GM23338 (cell line): Measurements from ENCODE around the gene MEGF9. TPM values are rescaled to one million over a fixed set of nuclear protein-coding genes. Genes with fewer than 3 reads are reported as not detected.

ENCODE experiments used
- ATAC-seq: fragments of 200-7000 bp; cut with Tn5 transposase; 3 replicates; pipeline ENCODE4 v1.9.1; 2020
- DNase-seq: peaks from one replicate; pipeline ENCODE4 v3.0.0-alpha.2; 2015; ENCODE audit warnings: low spot score
- H2AFZ ChIP-seq: fragments of 200-600 bp; sonication (generic); 2 replicates; pipeline ENCODE4 v1.8.0; 2016; ENCODE audit warnings: antibody characterized with exemption, mild to moderate bottlenecking, moderate library complexity
- H3F3A ChIP-seq: fragments of 200-600 bp; sonication (generic); replicated peaks from 2 replicates; pipeline ENCODE4 v1.8.0; 2017; ENCODE audit warnings: antibody characterized with exemption, mixed run types, low read depth
- H3K27ac ChIP-seq: fragments of 200-600 bp; sonication (generic); 2 replicates; pipeline ENCODE4 v1.6.1; 2016; ENCODE audit warnings: low read depth
- H3K27me3 ChIP-seq: fragments of 200-600 bp; sonication (generic); 2 replicates; pipeline ENCODE4 v1.8.0; 2016; ENCODE audit warnings: mild to moderate bottlenecking, mixed run types, moderate library complexity; ENCODE audit not compliant: insufficient read depth
- H3K36me3 ChIP-seq: fragments of 200-600 bp; sonication (generic); 2 replicates; pipeline ENCODE4 v1.8.0; 2016; ENCODE audit warnings: mild to moderate bottlenecking; ENCODE audit not compliant: insufficient read depth
- H3K4me1 ChIP-seq: fragments of 200-600 bp; sonication (generic); 2 replicates; pipeline ENCODE4 v1.8.0; 2016; ENCODE audit warnings: mild to moderate bottlenecking, moderate library complexity; ENCODE audit not compliant: insufficient read depth
- H3K4me2 ChIP-seq: fragments of 200-600 bp; sonication (generic); 2 replicates; pipeline ENCODE4 v1.7.1; 2017; ENCODE audit warnings: mixed run types
- H3K4me3 ChIP-seq: fragments of 200-600 bp; sonication (generic); 2 replicates; pipeline ENCODE4 v1.6.1; 2016; ENCODE audit warnings: mixed run types
- H3K79me2 ChIP-seq: fragments of 200-600 bp; sonication (generic); replicated peaks from 2 replicates; pipeline ENCODE4 v1.8.0; 2017; ENCODE audit warnings: mild to moderate bottlenecking; ENCODE audit not compliant: insufficient read depth
- H3K9me2 ChIP-seq: fragments of 200-600 bp; sonication (generic); 2 replicates; pipeline ENCODE4 v1.8.0; 2017; ENCODE audit not compliant: insufficient read depth
- H4K20me1 ChIP-seq: fragments of 200-600 bp; sonication (generic); replicated peaks from 2 replicates; pipeline ENCODE4 v1.8.0; 2017; ENCODE audit warnings: mild to moderate bottlenecking; ENCODE audit not compliant: insufficient read depth
- H3K27ac Mint-ChIP-seq: 2 replicates; pipeline ENCODE4 v1.8.0; 2020; ENCODE audit warnings: inconsistent platforms, mild to moderate bottlenecking, moderate library complexity, mixed read lengths
- H3K27me3 Mint-ChIP-seq: 3 replicates; pipeline ENCODE4 v1.8.0; 2022; ENCODE audit warnings: low read depth, mild to moderate bottlenecking, moderate library complexity, mixed read lengths, inconsistent platforms; ENCODE audit not compliant: insufficient read depth, poor library complexity
- H3K36me3 Mint-ChIP-seq: 3 replicates; pipeline ENCODE4 v1.8.0; 2021; ENCODE audit warnings: low read depth, mild to moderate bottlenecking, inconsistent platforms, moderate library complexity, mixed read lengths
- H3K4me1 Mint-ChIP-seq: 3 replicates; pipeline ENCODE4 v1.8.0; 2020; ENCODE audit warnings: mild to moderate bottlenecking, inconsistent platforms, mixed read lengths
- H3K4me3 Mint-ChIP-seq: 3 replicates; pipeline ENCODE4 v1.8.0; 2021; ENCODE audit warnings: moderate library complexity, mild to moderate bottlenecking, inconsistent platforms, mixed read lengths
- H3K9me3 Mint-ChIP-seq: 3 replicates; pipeline ENCODE4 v1.8.0; 2020; ENCODE audit warnings: moderate library complexity, mild to moderate bottlenecking, inconsistent platforms, mixed read lengths
- CREB1 ChIP-seq: fragments of 250-450 bp; sonication (Bioruptor Pico); IDR thresholded peaks from 2 replicates; pipeline ENCODE4 v1.5.0; 2020; ENCODE audit warnings: low read depth, mild to moderate bottlenecking, moderate library complexity
- CTCF ChIP-seq, 2 experiments: fragments of 200-600 bp in 1 of 2; sonication (generic) in 1 of 2; conservative IDR thresholded peaks; 2 replicates each; pipeline versions ENCODE4 v1.5.1 to v1.6.1; 2016 to 2017; ENCODE audit warnings: antibody characterized with exemption in 2 of 2, low read depth in 2 of 2, mild to moderate bottlenecking in 2 of 2, moderate library complexity in 1 of 2
- EZH2 ChIP-seq: fragments of 200-600 bp; sonication (generic); IDR thresholded peaks from one replicate; pipeline ENCODE4 v1.8.0; 2017; ENCODE audit warnings: antibody characterized with exemption, mild to moderate bottlenecking, low read depth; ENCODE audit not compliant: unreplicated experiment
- EZH2phosphoT487 ChIP-seq: fragments of 200-600 bp; sonication (generic); IDR thresholded peaks from one replicate; pipeline ENCODE4 v1.8.1; 2018; ENCODE audit warnings: antibody characterized with exemption; ENCODE audit not compliant: unreplicated experiment
- JUNB ChIP-seq: IDR thresholded peaks from one replicate; pipeline ENCODE4 v1.6.1; 2016; ENCODE audit warnings: antibody characterized with exemption; ENCODE audit not compliant: unreplicated experiment
- NANOG ChIP-seq: IDR thresholded peaks from 2 replicates; pipeline ENCODE4 v1.6.1; 2016; ENCODE audit warnings: antibody characterized with exemption, borderline replicate concordance
- STAT1 ChIP-seq: IDR thresholded peaks from one replicate; pipeline ENCODE4 v1.6.1; 2016; ENCODE audit warnings: antibody characterized with exemption; ENCODE audit not compliant: unreplicated experiment
- ZNF114 ChIP-seq: fragments of 250-450 bp; sonication (Bioruptor Pico); IDR thresholded peaks from 2 replicates; pipeline ENCODE4 v1.5.0; 2020; ENCODE audit warnings: mild to moderate bottlenecking, moderate library complexity
- polyA plus RNA-seq: library from polyadenylated mRNA; unstranded; fragments of >200 nt; fragmentation: Nextera tagmentation; extraction: Ambion mirVana; gene quantifications from 2 replicates; pipeline ENCODE4 v1.2.1, GENCODE V29; 2016
- total RNA-seq: library from RNA; depleted of rRNA; stranded (reverse); fragments of >200 nt; shearing (Covaris generic); gene quantifications from 2 replicates; pipeline ENCODE4 v1.2.3, GENCODE V29; 2014
- TF ChIP-seq, protein P1 (sequence below): fragments of 250-450 bp; sonication (Bioruptor Pico); IDR thresholded peaks from 2 replicates; pipeline ENCODE4 v1.5.0; 2020; ENCODE audit warnings: mild to moderate bottlenecking, moderate library complexity

The MEGF9 gene
- total and polyA plus RNA-seq, 2 experiments from 2014 or later = 0.87 to 1.6 TPM

DNA sequence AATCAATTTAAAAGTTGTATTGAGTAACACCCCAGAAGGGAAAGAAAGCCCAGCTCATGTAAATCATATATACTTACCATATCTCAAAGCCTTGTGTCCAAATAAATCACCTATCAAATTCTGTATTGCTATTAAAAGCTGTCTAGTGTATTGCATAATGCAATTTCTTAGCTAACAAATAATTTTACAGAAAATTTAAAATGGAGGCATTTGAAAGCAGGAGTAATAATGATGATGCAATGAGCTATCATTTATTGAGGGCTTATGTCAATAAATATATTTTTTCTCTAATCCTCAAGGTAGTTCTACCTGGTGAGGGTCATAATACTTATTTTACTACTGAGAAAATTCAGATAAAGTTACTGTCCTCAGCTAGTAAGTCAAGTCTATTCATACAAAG lies 91.5 kb downstream of the MEGF9 start (continued):
- TF ChIP-seq, protein P1, sequence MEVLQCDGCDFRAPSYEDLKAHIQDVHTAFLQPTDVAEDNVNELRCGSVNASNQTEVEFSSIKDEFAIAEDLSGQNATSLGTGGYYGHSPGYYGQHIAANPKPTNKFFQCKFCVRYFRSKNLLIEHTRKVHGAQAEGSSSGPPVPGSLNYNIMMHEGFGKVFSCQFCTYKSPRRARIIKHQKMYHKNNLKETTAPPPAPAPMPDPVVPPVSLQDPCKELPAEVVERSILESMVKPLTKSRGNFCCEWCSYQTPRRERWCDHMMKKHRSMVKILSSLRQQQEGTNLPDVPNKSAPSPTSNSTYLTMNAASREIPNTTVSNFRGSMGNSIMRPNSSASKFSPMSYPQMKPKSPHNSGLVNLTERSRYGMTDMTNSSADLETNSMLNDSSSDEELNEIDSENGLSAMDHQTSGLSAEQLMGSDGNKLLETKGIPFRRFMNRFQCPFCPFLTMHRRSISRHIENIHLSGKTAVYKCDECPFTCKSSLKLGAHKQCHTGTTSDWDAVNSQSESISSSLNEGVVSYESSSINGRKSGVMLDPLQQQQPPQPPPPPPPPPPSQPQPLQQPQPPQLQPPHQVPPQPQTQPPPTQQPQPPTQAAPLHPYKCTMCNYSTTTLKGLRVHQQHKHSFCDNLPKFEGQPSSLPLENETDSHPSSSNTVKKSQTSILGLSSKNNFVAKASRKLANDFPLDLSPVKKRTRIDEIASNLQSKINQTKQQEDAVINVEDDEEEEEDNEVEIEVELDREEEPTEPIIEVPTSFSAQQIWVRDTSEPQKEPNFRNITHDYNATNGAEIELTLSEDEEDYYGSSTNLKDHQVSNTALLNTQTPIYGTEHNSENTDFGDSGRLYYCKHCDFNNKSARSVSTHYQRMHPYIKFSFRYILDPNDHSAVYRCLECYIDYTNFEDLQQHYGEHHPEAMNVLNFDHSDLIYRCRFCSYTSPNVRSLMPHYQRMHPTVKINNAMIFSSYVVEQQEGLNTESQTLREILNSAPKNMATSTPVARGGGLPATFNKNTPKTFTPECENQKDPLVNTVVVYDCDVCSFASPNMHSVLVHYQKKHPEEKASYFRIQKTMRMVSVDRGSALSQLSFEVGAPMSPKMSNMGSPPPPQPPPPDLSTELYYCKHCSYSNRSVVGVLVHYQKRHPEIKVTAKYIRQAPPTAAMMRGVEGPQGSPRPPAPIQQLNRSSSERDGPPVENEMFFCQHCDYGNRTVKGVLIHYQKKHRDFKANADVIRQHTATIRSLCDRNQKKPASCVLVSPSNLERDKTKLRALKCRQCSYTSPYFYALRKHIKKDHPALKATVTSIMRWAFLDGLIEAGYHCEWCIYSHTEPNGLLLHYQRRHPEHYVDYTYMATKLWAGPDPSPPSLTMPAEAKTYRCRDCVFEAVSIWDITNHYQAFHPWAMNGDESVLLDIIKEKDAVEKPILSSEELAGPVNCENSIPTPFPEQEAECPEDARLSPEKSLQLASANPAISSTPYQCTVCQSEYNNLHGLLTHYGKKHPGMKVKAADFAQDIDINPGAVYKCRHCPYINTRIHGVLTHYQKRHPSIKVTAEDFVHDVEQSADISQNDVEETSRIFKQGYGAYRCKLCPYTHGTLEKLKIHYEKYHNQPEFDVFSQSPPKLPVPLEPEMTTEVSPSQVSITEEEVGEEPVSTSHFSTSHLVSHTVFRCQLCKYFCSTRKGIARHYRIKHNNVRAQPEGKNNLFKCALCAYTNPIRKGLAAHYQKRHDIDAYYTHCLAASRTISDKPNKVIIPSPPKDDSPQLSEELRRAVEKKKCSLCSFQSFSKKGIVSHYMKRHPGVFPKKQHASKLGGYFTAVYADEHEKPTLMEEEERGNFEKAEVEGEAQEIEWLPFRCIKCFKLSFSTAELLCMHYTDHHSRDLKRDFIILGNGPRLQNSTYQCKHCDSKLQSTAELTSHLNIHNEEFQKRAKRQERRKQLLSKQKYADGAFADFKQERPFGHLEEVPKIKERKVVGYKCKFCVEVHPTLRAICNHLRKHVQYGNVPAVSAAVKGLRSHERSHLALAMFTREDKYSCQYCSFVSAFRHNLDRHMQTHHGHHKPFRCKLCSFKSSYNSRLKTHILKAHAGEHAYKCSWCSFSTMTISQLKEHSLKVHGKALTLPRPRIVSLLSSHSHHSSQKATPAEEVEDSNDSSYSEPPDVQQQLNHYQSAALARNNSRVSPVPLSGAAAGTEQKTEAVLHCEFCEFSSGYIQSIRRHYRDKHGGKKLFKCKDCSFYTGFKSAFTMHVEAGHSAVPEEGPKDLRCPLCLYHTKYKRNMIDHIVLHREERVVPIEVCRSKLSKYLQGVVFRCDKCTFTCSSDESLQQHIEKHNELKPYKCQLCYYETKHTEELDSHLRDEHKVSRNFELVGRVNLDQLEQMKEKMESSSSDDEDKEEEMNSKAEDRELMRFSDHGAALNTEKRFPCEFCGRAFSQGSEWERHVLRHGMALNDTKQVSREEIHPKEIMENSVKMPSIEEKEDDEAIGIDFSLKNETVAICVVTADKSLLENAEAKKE (CRISPR knock-in tag) = no peak

- Histone ChIP-seq H3K4me2 (no peak overlapping the region), H3K27me3 (no peaks in the 10 kb centered on the region), H3K9me2 (no peaks in the 10 kb centered on the region), H3F3A (no peaks in the 10 kb centered on the region), H3K36me3 (no peaks in the 10 kb centered on the region), H3K27ac (no peak overlapping the region), H2AFZ (no peak overlapping the region), H4K20me1 (no peaks in the 10 kb centered on the region), H3K4me3 (no peak overlapping the region), H3K4me1 (no peaks in the 10 kb centered on the region), H3K79me2 (no peaks in the 10 kb centered on the region)
- Mint-ChIP-seq H3K27me3 (peaks cover 3% of the 10 kb centered on the region), H3K9me3 (no peaks in the 10 kb centered on the region), H3K36me3 (no peaks in the 10 kb centered on the region), H3K27ac (no peak overlapping the region), H3K4me1 (peaks cover 13% of the 10 kb centered on the region; the same call in 2 of the 3 replicates), H3K4me3 (no peak overlapping the region)
- no peak for DNase-seq
- ATAC-seq = no peak
- TF ChIP-seq EZH2phosphoT487 (no peak), NANOG (no peak), STAT1 (no peak), ZNF114 (CRISPR knock-in tag) (no peak), CREB1 (CRISPR knock-in tag) (no peak), EZH2 (no peak), CTCF (conservative IDR thresholded peaks at IDR 0.05; ENCODE audit: low read depth in 2 of 2) (no peak), JUNB (no peak)
- TF ChIP-seq, protein P1 (CRISPR knock-in tag) = no peak
Measured at GRCh38 chr9:120621941-120622340, 92.3 kb downstream of the MEGF9 start.
